Measurements from ENCODE around the gene NCBP2L.
"Not testable (repeated sequence)": the region's sequence is repeated elsewhere in the genome, so short reads cannot be mapped to it uniquely, and the experiment has no call there.

NCBP2L gene

DNA sequence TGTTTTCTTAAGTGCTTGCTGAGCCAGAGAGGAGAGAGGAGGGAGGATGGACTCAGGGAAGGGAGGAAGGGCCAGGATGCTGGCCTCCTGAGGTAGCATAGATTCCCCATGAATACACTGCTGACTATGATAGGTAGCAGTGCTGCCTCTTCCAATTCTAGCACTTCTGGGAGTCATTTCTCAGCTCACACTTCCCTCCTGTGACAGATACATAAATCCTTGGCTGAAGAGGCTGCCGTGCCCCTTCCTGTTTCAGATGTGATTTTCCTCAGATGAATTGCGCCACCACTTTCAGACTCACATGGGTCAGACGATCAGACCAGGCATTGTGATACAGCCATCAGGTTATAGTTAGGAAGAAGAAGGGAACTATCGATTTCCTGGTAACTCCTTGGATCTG, 24.3 kb upstream of the NCBP2L start:
- DNase-seq: no peak

DNA sequence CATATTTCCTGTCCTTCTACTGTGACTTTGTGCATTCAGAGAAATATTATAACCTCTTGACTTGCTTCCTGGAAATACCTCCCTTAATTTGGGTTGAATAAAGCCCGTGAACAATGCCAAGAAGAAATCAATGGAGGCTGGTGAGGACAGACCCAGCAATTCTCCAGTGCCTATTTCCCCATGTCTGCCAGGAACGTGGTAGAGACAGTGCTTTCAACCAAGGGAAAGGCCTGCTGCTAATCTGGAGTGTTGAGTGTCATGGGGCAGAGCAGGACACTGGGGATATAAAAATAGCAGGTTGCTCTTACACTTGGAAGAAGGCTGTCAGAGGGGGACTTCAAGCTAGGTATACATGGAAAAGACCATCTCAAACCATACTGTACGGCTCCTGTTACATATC, 21.8 kb upstream of the NCBP2L start:
- no peak for DNase-seq

GRCh38 chrX:107758231-107758766, 19.2 kb upstream of the NCBP2L start:
- DNase-seq: no peak

DNA sequence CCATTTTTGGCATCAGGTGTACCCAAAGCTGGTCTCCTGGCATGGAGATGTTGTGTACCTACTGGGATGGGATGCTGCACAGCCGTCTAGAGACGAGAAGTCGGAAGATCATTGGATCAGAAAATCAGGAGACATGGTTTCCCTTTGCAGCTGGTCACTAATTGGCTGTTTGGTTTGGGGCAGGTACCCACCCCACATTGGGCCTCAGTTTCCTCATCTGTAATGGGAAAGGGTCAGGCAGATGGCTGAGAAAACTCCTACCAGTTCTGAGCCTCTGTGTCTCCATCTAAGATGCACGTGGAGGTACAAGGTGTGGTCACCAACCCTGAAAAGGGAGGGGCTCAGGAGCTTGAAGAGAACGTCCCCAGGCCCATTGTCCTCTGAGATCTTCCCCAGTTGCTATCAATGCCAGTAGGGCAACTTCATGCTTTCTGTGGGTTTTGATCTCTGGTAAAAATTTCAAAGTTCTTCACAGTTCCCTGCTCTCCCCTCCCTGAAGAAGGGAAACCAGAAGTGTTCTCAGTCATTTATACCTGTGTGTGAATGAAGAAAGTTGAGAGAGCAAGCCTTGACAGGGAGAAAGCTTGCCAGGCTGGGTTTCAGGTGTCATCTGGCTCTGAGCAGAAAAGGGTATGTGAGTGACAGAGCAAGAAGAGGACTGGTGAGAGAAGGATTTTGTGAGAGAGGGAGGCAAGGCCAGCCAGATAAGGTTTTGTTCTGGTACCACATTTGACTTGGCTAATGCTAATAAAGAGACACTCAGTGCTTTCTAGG, 17.0 kb upstream of the NCBP2L start:
- no peak for DNase-seq

DNA sequence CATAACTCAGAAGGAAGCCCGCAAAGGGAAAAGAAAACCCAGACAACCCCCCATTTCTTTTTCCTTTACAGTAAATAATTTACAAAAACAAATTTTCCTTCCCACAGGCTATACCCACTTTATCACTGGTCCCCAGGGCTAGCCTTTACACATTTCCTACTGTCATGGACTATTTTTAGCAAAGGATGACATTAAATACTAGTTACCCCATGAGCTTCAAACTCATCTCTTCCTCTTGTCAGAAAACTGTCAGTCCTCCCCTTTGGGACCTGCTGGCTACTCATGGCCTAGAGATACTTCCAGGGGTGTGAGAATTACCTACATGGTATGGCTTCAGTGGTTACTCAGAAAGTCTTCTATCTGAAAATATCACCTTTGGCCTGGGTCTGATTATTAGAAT, 13.9 kb upstream of the NCBP2L start:
- DNase-seq: no peak

GRCh38 chrX:107764845-107765608, 12.5 kb upstream of the NCBP2L start:
- DNase-seq: no peak

DNA sequence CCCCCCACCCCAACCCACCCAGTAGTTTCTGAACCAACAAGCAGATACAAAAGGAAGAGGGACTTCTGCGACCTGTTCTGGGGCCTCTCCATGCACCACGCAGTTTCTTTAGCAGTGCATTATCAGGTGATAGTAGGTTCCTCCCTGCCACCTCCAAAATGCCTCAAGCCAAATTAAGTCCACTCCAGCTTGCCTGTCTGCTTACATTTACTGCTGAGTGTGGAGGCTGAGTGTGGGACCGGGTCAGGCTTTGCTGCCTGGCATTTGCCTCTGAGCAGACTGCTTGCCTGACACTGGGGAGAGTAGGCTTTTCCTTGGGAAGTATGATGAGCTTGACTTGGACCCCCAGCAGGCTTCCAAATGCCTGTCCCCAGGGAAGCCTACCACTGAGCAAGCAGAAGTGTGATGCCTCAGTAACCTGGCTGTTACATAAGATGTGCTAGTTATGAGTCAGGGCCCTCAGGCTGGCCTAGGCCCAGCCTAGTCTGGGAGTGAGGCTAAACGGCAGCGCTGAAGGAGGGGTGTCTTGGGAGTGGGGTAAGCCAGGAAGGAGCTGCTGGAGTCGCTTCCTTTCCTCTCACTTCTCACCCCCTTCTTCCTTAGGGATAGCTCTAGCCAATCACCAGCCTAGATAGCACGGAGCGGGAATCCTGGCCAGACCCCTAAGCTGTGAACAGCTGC, 10.9 kb upstream of the NCBP2L start:
- DNase-seq: no peak

DNA sequence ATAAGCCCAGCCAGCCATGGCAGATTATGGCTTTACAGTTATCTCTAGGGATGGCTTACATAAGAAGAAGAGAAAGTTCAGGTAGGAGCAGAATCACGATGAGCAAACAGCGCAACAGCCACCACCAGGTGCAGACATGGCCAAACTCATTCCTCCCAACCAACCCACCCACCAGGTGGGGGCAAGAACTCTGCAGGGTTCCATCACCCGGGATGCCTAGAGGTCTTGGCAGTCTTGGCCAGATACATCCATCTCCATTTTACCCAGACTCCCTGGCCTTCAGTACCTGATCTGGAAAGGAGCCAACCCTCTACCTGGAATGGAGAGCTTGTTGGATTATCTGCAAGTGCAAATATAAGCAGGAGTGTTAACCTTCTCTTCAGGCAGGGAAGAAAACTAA, 9.5 kb upstream of the NCBP2L start:
- no peak for DNase-seq

DNA sequence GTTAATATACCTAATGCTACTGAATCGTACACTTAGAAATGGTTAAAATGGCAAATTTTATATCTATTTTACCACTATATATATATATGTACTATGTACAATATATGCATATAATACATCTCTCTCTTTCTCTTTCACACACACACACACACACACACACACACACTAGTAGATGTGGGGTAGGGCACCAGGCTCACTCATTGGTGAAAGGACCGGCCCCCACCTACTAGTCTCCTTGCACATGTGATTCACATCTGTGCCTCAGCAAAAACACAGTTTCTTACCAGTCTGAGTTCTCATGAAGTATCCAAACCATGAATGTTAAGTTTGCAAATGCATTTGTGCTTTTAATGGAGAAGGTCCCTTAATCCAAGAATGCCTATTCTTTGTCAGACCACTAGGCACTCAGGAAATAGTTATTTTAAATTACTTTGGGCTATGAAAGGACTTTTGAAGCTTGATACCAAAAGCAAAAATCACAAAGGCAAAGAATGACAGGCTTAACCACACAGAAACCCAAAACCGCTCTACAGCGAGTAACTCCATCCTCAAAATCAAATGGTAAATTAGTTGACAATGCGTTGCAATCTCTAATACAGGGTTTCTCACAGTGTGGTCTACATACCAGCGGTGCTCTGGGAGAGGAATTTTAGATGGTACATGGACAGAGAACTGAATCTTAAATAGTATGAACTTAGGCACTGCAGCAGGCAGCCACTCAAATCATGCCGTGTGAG, 7.8 kb upstream of the NCBP2L start:
- no peak for DNase-seq

DNA sequence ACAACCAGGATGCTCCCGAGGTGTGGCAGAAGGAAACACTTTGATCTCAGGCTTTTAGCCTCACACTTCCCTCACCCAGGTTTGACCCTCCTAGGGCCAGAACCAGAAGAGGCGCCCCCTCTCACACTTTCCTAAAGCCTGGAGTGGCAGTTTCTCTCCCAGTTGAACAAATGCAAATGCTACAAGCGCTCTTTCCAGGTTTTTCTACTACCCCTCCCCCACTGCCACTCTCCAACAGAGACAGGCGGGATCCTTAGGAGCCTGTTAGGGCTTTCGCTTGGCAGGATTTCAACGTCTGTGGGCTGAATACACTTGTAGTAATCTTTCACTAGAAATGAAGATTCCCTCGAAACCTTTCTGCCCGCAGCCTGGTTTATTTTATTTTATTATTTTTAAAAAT, 4.3 kb upstream of the NCBP2L start:
- DNase-seq: no peak

DNA sequence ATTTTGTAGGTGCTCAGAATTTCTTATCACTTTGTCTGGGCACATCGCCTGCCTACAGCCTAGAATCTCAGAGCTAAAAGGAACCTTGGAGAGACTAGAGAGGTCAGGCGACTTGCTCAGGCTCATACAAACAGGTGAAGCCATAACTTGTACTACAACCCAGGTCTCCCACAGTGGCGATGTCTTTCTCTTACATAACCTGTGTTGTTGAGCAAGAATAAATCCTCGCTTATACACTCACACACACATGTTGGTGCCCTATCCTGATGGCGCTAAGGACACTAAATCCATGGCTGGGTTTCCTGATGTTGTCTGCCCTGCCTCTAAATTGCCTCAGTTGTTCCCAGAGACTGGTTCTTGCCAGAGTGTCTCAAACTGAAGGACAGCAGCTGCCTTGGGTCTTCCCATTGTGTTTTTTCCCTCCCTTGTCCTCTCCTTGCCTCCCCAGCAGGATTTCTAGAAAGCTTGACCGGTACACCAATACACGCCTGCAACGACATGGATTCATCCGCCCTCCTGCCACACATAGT, 3.6 kb upstream of the NCBP2L start:
- DNase-seq: no peak

GRCh38 chrX:107775000-107775733, 2.4 kb upstream of the NCBP2L start:
- no peak for DNase-seq

GRCh38 chrX:107775734-107776511, 1.6 kb upstream of the NCBP2L start, which contains the start of gene TSC22D3:
TSS of gene TSC22D3 (minus strand) at chrX:107775787. CDS start at chrX:107775419, 368 bp downstream.
- no peak for DNase-seq

DNA sequence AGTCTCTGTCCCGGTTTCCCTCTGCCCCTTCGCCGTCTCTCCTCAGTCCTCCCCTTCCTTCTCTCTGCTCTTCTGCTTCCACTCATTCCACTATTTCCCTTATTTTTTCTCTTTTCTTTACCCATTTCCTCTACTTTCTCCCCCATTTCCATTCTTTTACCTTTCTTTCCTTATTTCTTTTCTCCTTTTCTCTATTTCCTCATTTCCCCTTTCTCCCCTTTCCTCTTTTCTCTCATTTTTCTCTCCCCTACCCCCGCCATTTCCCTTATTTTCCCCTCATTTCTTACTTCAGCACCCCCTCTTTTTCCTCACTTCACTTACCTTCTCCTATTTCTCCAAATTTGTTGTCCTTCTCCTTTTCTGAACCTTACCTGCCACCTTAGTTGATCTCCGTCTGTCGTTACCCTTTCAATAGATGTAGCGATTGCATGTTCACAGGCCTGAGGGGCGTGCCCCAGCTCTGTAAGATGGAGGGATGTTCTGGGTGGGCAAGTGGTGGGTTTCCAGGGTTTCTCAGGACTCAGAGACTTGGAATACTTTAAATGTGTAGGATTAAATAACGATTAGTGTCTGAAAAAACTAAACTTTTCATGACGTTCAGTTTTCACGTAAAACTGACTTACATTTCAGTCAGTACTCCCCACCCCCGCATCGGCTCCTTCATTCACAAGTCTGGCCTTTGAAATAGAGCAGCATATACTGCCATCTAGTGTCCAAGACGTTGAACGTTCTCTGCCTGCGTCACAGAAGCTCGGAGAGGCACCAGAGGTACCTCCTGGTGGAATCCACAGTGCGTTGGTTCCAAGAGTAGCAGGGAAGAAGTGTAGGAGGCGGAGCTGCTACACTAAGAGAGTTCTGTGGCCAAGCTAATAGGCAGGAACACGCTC, 641 bp upstream of the NCBP2L start:
- no peak for DNase-seq

DNA sequence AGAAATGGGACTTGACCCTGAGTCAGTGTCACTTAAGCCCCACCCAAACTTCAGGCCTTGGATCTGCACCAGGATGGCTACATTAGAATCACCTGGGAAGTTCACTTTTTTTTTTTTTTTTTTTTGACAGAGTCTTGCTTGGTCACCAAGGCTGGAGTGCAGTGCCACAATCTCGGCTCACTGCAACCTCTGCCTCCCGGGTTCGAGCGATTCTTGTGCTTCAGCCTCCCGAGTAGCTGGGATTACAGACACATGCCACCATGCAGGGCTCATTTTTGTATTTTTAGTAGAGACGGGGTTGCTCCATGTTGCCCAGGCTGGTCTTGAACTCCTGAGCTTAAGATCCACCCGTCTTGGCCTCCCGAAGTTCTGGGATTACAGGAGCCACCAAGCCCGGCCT, 3.0 kb downstream of the NCBP2L start:
- no peak for DNase-seq

- no peak for DNase-seq
These were observed 10.3 kb downstream of the NCBP2L start for GRCh38 chrX:107787827-107788226.

DNA sequence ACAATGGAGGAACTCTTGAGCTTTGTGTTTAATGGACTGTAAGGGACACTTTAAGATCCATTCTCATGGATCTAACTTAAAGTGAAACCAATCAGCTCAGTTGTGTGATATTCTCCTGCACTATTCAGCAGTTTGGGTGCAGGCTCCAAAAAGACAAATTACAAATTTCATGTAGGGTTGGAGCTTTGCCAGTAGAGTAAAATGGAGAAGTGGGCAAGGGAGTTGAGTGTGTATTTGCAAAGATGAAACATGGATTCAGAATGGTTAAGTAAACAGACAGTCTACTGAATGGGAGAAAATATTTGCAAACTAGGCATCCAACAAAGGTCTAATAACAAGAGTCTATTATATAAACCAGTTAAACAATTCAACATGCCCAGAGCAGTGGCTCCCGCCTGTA, 26.9 kb downstream of the NCBP2L start:
- DNase-seq: no peak

GRCh38 chrX:107805179-107805578, 27.6 kb downstream of the NCBP2L start:
- no peak for DNase-seq

DNA sequence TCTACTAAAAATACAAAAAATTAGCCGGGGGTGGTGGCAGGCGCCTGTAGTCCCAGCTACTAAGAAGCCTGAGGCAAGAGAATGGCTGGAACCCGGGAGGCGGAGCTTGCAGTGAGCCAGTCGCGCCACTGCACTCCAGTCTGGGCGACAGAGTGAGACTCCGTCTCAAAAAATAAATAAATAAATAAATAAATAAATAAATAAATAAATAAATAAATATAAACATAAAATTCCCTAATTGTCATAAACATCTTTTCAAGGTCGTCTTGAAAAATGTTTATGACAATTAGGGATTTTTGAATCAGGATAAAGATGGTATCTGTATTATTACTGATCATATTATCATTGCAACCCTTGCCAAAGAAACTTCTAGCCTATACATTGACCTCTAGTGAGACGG, 32.5 kb downstream of the NCBP2L start:
- not testable (repeated sequence) for DNase-seq

All from 8988T (cell line).